Esophagus muscularis mucosa (tissue), 4 donors: ENCODE results near the gene ESYT2. TPM values are rescaled to one million over a fixed set of nuclear protein-coding genes. Genes with fewer than 3 reads are reported as not detected.

Experiments
- DNase-seq: peaks from one replicate; pipeline ENCODE4 v3.0.0-alpha.2; 2017; ENCODE audit errors: extremely low spot score
- H3K27ac ChIP-seq, 4 donors: fragments of 200-600 bp; sonication (generic); replicated peaks in 1 of 4; 1 replicate in 3 of 4; 2 replicates in 1 of 4; pipeline ENCODE4 v1.5.1; 2016 to 2019; ENCODE audit warnings: mild to moderate bottlenecking in 1 of 4
- H3K27me3 ChIP-seq, 4 donors: fragments of 200-600 bp; sonication (generic); one replicate each; pipeline versions ENCODE4 v1.5.1 to v1.6.0; 2016 to 2019
- H3K36me3 ChIP-seq, 4 donors: fragments of 200-600 bp; sonication (generic); one replicate each; pipeline ENCODE4 v1.5.1; 2016 to 2019
- H3K4me1 ChIP-seq, 4 donors: fragments of 200-600 bp; sonication (generic); one replicate each; pipeline ENCODE4 v1.5.1; 2016 to 2019
- H3K4me3 ChIP-seq, 4 donors: fragments of 200-600 bp; sonication (generic); 1 replicate in 2 of 4; 2 replicates in 2 of 4; pipeline ENCODE4 v1.5.1; 2016 to 2019; ENCODE audit warnings: mild to moderate bottlenecking in 4 of 4, moderate library complexity in 1 of 4
- H3K9me3 ChIP-seq, 4 donors: fragments of 200-600 bp; sonication (generic); 1 replicate in 3 of 4; 2 replicates in 1 of 4; pipeline ENCODE4 v1.5.1; 2016 to 2019
- CTCF ChIP-seq, 3 experiments: fragments of 200-600 bp in 2 of 3; fragments of 450-650 bp in 1 of 3; sonication (generic) in 2 of 3; IDR thresholded peaks; one replicate each; pipeline ENCODE4 v1.5.1; 2017 to 2019; ENCODE audit warnings: antibody characterized with exemption in 3 of 3, mild to moderate bottlenecking in 2 of 3, moderate library complexity in 1 of 3
- EP300 ChIP-seq: sonication (generic); formaldehyde crosslinking; IDR thresholded peaks from one replicate; pipeline ENCODE4 v1.6.1; 2017; ENCODE audit warnings: antibody characterized with exemption
- POLR2A ChIP-seq: fragments of 450-650 bp; IDR thresholded peaks from one replicate; pipeline ENCODE4 v1.6.1; 2017; ENCODE audit warnings: antibody characterized with exemption, moderate library complexity, mild to moderate bottlenecking, low read depth
- POLR2AphosphoS5 ChIP-seq, 2 donors: sonication (generic); formaldehyde crosslinking; IDR thresholded peaks; one replicate each; pipeline ENCODE4 v1.6.1; 2017; ENCODE audit warnings: antibody characterized with exemption in 2 of 2
- WGBS: methylation state at CpG from one replicate; pipeline ENCODE4 v1.1.5; 2018; 5-methylcytosine and 5-hydroxymethylcytosine counted together
- intact Hi-C: fragments of 100-400 bp; cut with DNase I; formaldehyde crosslinking; loops from one replicate; pipeline ENCODE4 v1.15.1; 2023
- total RNA-seq, 4 donors: library from RNA; depleted of rRNA; stranded (reverse); fragments of >200 nt; gene quantifications; one replicate each; pipeline versions ENCODE4 v1.1.0 to v1.2.1, GENCODE V29; 2016

Gene ESYT2
- total RNA-seq, 4 donors from 2014 or later = 166 to 235 (median 202) TPM

DNA sequence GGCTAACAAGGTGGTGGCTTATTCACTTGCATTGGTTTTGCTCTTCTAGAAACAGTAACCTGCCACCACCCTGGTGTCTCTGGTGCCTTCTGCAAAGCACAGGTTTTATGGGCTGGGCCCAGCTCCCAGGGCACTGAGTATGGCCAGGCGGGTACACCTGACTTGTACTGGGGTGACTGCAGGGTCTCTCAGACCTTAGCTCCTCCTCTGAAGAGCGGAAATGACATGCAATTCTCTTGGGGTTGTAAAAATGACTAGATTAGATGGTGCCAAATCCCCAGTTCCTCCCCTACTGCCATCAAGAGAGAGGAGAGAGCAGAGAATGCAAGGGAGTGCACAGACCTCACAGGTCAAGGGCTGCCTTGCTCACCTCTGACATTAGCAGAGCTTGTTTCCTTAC is 14.7 kb downstream of the ESYT2 start:
- Histone ChIP-seq H3K4me3 (no peak overlapping the region), H3K9me3 (no peaks in the 10 kb centered on the region), H3K27ac (peak overlapping the region; percentile 91 to 100 (median 94)), H3K4me1 (peaks cover 62 to 99% (median 95%) of the 10 kb centered on the region in 4 donors), H3K36me3 (no peaks in the 10 kb centered on the region), H3K27me3 (no peaks in the 10 kb centered on the region)
- intact Hi-C loops = no loop called here
- WGBS = 70% methylated on average over 2 of the region's 2 CpGs
- DNase-seq = no peak
- TF ChIP-seq CTCF (IDR thresholded peaks at IDR 0.05) (no peak), EP300 (no peak), POLR2A (no peak)

- WGBS = 77% methylated on average over 5 of the region's 5 CpGs
- Histone ChIP-seq H3K4me1 (peaks cover 53 to 94% (median 91%) of the 10 kb centered on the region in 4 donors), H3K27ac (peak overlapping the region; percentile 77 to 84 (median 80)), H3K27me3 (no peaks in the 10 kb centered on the region), H3K36me3 (peaks cover 0 to 11% (median 9%) of the 10 kb centered on the region in 4 donors), H3K9me3 (no peaks in the 10 kb centered on the region), H3K4me3 (no peak overlapping the region)
- DNase-seq = no peak
- intact Hi-C loops = no loop called here
- TF ChIP-seq POLR2AphosphoS5 (IDR thresholded peaks at IDR 0.05) (no peak), CTCF (IDR thresholded peaks at IDR 0.05) (no peak), POLR2A (no peak), EP300 (no peak)
Observed at GRCh38 chr7:158812684-158813083, 16.6 kb downstream of the ESYT2 start.

DNA sequence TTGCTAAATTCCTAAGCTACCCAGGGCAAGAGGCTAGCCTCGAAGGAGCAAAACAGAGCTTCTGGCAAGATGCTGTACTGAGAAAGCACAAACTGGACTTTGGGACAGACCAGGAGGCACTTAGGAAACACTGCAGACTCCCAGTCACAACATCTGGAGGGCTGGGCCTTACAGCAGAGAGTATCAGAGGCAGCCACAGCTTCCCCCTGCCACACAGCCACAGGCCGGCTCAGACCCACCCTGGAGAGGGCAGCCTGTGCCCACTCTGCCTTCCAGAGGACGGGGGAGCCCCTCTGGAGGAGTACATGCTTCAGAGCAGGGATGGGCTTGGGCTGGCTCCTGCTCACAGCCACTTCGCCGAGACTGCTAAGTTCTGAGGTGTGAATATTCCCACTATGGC is 17.4 kb downstream of the ESYT2 start:
- 74% methylated on average over 5 of the region's 5 CpGs for whole genome bisulfite sequencing
- intact Hi-C loops = no loop called here
- no peak overlapping the region for H3K4me3 ChIP-seq

GRCh38 chr7:158811461-158811860 is 17.8 kb downstream of the ESYT2 start:
- Histone ChIP-seq H3K4me1 (peaks cover 42 to 91% (median 83%) of the 10 kb centered on the region in 4 donors), H3K36me3 (peaks cover 0 to 16% (median 10%) of the 10 kb centered on the region in 4 donors), H3K9me3 (no peaks in the 10 kb centered on the region), H3K27me3 (no peaks in the 10 kb centered on the region), H3K27ac (peak overlapping the region; percentile 77 to 84 (median 80)), H3K4me3 (no peak overlapping the region)
- no peak for DNase-seq
- WGBS = 83% methylated on average over 8 of the region's 8 CpGs
- intact Hi-C loops = no loop called here
- TF ChIP-seq EP300 = no peak
- no peak for TF ChIP-seq CTCF (IDR thresholded peaks at IDR 0.05)
- peak; percentile 11 to 57 for TF ChIP-seq POLR2AphosphoS5 (IDR thresholded peaks at IDR 0.05)

More for the DNA sequence above, 17.4 kb downstream of the ESYT2 start:
- no peaks in the 10 kb centered on the region for H3K27me3 ChIP-seq
- peaks cover 45 to 93% (median 86%) of the 10 kb centered on the region in 4 donors for H3K4me1 ChIP-seq
- H3K36me3 ChIP-seq = peaks cover 0 to 12% (median 10%) of the 10 kb centered on the region in 4 donors
- peak overlapping the region; percentile 77 to 84 (median 80) for H3K27ac ChIP-seq
- DNase-seq = no peak
- H3K9me3 ChIP-seq = no peaks in the 10 kb centered on the region
- TF ChIP-seq EP300 (no peak), POLR2AphosphoS5 (IDR thresholded peaks at IDR 0.05) (no peak), CTCF (IDR thresholded peaks at IDR 0.05) (no peak), POLR2A (no peak)

DNA sequence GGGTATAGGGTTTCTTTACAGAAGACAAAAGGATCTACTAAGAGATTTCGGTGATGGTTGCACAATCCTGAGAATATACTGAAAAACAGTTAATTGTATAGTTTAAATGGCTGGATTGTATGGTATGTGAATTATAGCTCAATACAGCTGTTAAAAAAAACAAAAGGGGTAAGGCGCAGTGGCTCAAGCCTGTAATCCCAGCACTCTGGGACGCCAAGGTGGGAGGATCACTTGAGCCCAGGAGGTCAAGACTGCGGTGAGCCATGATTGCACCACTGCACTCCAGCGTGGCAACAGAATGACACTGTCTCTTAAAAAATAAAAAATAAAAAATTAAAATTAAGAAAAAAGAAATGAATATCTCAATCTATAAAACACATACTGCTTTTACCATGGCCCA is 18.5 kb downstream of the ESYT2 start:
- Histone ChIP-seq H3K36me3 (peaks cover 0 to 18% (median 10%) of the 10 kb centered on the region in 4 donors), H3K9me3 (no peaks in the 10 kb centered on the region), H3K27ac (peak overlapping the region; percentile 77 to 84 (median 80)), H3K4me3 (no peak overlapping the region), H3K4me1 (peaks cover 36 to 91% (median 83%) of the 10 kb centered on the region in 4 donors), H3K27me3 (no peaks in the 10 kb centered on the region)
- DNase-seq = no peak
- intact Hi-C loops = no loop called here
- 88% methylated on average over 5 of the region's 5 CpGs for WGBS
- TF ChIP-seq EP300 (no peak), POLR2A (no peak), POLR2AphosphoS5 (IDR thresholded peaks at IDR 0.05) (no peak), CTCF (IDR thresholded peaks at IDR 0.05) (no peak)
